SIG-M5 treated with dmso at 0.1 percent for 504 hours (cell line): Measurements from ENCODE around the gene INHBC.
"Not testable (repeated sequence)": the region's sequence is repeated elsewhere in the genome, so short reads cannot be mapped to it uniquely, and the experiment has no call there.

Experiments used
- DNase-seq: peaks from one replicate; lab custom pipeline; 2025; ENCODE audit not compliant: unreplicated experiment; lab: John Stamatoyannopoulos, UW

Gene INHBC

GRCh38 chr12:57429473-57430111 is 5.0 kb upstream of the INHBC start:
- peak; percentile 24 for DNase-seq

- peak; percentile 41 for DNase-seq
Measured at GRCh38 chr12:57430112-57430930, 4.3 kb upstream of the INHBC start.

- DNase-seq: peak; percentile 98
Measured at GRCh38 chr12:57430931-57431566, 3.5 kb upstream of the INHBC start, which contains the start of gene R3HDM2. Gene R3HDM2, minus strand, starts transcription at chr12:57431043. Its CDS starts 120,615 bp downstream, at chr12:57310428.

- no peak for DNase-seq
Measured at GRCh38 chr12:57431654-57432188, 2.9 kb upstream of the INHBC start.

- DNase-seq: no peak
Measured at GRCh38 chr12:57433370-57433769, 1.2 kb upstream of the INHBC start.

GRCh38 chr12:57435293-57435692 is 709 bp downstream of the INHBC start:
- no peak for DNase-seq

GRCh38 chr12:57438400-57438799 is 3.8 kb downstream of the INHBC start:
- DNase-seq: no peak

- DNase-seq: no peak
Measured at GRCh38 chr12:57439762-57440266, 5.2 kb downstream of the INHBC start.

GRCh38 chr12:57441393-57441792 is 6.8 kb downstream of the INHBC start:
- DNase-seq: not testable (repeated sequence)

GRCh38 chr12:57441846-57442427 is 7.4 kb downstream of the INHBC start:
- DNase-seq: no peak

- not testable (repeated sequence) for DNase-seq
Measured at GRCh38 chr12:57444337-57444736, 9.8 kb downstream of the INHBC start.

- no peak for DNase-seq
Measured at GRCh38 chr12:57444744-57445143, 10.2 kb downstream of the INHBC start.

GRCh38 chr12:57446292-57446960 is 11.8 kb downstream of the INHBC start:
- no peak for DNase-seq

GRCh38 chr12:57448669-57449068 is 14.1 kb downstream of the INHBC start:
- DNase-seq: no peak

- DNase-seq: no peak
Measured at GRCh38 chr12:57449375-57449774, 14.8 kb downstream of the INHBC start.

- DNase-seq: no peak
Measured at GRCh38 chr12:57450057-57450456, 15.5 kb downstream of the INHBC start.

- DNase-seq: no peak
Measured at GRCh38 chr12:57451233-57451778, 16.7 kb downstream of the INHBC start.

- DNase-seq: peak; percentile 70
Measured at GRCh38 chr12:57452181-57452936, 17.8 kb downstream of the INHBC start.

- DNase-seq: peak; percentile 65
Measured at GRCh38 chr12:57452937-57453509, 18.4 kb downstream of the INHBC start.
